GM23338 (cell line): ENCODE results near the gene GPANK1.

Experiments
- CREB1 ChIP-seq: fragments of 250-450 bp; sonication (Bioruptor Pico); IDR thresholded peaks from 2 replicates; pipeline ENCODE4 v1.5.0; 2020; ENCODE audit warnings: low read depth, mild to moderate bottlenecking, moderate library complexity
- CTCF ChIP-seq, 2 experiments: fragments of 200-600 bp in 1 of 2; sonication (generic) in 1 of 2; conservative IDR thresholded peaks; 2 replicates each; pipeline versions ENCODE4 v1.5.1 to v1.6.1; 2016 to 2017; ENCODE audit warnings: antibody characterized with exemption in 2 of 2, low read depth in 2 of 2, mild to moderate bottlenecking in 2 of 2, moderate library complexity in 1 of 2
- EZH2 ChIP-seq: fragments of 200-600 bp; sonication (generic); IDR thresholded peaks from one replicate; pipeline ENCODE4 v1.8.0; 2017; ENCODE audit warnings: antibody characterized with exemption, mild to moderate bottlenecking, low read depth; ENCODE audit not compliant: unreplicated experiment
- EZH2phosphoT487 ChIP-seq: fragments of 200-600 bp; sonication (generic); IDR thresholded peaks from one replicate; pipeline ENCODE4 v1.8.1; 2018; ENCODE audit warnings: antibody characterized with exemption; ENCODE audit not compliant: unreplicated experiment
- JUNB ChIP-seq: IDR thresholded peaks from one replicate; pipeline ENCODE4 v1.6.1; 2016; ENCODE audit warnings: antibody characterized with exemption; ENCODE audit not compliant: unreplicated experiment
- NANOG ChIP-seq: IDR thresholded peaks from 2 replicates; pipeline ENCODE4 v1.6.1; 2016; ENCODE audit warnings: antibody characterized with exemption, borderline replicate concordance
- POLR2AphosphoS5 ChIP-seq: IDR thresholded peaks from 2 replicates; pipeline ENCODE4 v1.6.1; 2016; ENCODE audit warnings: antibody characterized with exemption, low read depth
- STAT1 ChIP-seq: IDR thresholded peaks from one replicate; pipeline ENCODE4 v1.6.1; 2016; ENCODE audit warnings: antibody characterized with exemption; ENCODE audit not compliant: unreplicated experiment
- TF ChIP-seq, protein P1 (sequence below): IDR thresholded peaks from one replicate; pipeline ENCODE4 v1.6.1; 2018; ENCODE audit warnings: antibody characterized with exemption; ENCODE audit not compliant: unreplicated experiment
- TF ChIP-seq, protein P2 (sequence below): IDR thresholded peaks from 2 replicates; pipeline ENCODE4 v1.6.1; 2016; ENCODE audit warnings: antibody characterized with exemption

DNA sequence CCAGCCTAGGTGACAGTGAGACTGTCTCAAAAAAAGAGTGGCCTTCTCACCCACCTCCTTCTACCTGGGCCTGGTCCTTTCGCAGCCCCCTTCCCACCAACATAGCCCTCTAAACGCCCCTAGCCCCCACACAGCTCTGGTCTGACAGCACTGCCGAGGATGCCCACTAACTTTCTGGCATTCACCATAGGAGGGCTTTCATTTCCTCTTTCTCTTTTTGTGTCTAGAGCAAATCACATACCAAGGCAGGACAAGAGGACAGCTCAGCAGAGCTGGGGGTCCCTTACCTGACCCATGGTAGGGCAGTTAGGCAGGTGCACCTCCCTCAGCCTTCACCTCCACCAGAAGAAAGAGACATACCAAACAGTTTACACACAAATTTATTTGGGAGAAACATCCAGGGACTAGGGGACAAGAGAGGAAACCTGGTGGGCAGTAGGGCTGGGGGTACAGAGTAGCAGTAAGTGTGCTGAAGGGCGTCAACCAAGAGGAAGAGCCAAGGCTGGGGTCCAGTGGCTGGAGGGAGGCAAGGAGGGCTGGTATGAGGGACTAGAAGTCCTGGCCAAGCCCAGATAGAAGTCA lies 11.6 kb upstream of the GPANK1 start:
- TF ChIP-seq CREB1 (CRISPR knock-in tag) (no peak), CTCF (conservative IDR thresholded peaks at IDR 0.05; ENCODE audit: low read depth in 2 of 2) (no peak), POLR2AphosphoS5 (no peak), EZH2 (no peak), STAT1 (no peak), EZH2phosphoT487 (no peak), JUNB (no peak), NANOG (no peak)
- TF ChIP-seq, protein P1, sequence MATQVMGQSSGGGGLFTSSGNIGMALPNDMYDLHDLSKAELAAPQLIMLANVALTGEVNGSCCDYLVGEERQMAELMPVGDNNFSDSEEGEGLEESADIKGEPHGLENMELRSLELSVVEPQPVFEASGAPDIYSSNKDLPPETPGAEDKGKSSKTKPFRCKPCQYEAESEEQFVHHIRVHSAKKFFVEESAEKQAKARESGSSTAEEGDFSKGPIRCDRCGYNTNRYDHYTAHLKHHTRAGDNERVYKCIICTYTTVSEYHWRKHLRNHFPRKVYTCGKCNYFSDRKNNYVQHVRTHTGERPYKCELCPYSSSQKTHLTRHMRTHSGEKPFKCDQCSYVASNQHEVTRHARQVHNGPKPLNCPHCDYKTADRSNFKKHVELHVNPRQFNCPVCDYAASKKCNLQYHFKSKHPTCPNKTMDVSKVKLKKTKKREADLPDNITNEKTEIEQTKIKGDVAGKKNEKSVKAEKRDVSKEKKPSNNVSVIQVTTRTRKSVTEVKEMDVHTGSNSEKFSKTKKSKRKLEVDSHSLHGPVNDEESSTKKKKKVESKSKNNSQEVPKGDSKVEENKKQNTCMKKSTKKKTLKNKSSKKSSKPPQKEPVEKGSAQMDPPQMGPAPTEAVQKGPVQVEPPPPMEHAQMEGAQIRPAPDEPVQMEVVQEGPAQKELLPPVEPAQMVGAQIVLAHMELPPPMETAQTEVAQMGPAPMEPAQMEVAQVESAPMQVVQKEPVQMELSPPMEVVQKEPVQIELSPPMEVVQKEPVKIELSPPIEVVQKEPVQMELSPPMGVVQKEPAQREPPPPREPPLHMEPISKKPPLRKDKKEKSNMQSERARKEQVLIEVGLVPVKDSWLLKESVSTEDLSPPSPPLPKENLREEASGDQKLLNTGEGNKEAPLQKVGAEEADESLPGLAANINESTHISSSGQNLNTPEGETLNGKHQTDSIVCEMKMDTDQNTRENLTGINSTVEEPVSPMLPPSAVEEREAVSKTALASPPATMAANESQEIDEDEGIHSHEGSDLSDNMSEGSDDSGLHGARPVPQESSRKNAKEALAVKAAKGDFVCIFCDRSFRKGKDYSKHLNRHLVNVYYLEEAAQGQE, result no peak
- TF ChIP-seq, protein P2, sequence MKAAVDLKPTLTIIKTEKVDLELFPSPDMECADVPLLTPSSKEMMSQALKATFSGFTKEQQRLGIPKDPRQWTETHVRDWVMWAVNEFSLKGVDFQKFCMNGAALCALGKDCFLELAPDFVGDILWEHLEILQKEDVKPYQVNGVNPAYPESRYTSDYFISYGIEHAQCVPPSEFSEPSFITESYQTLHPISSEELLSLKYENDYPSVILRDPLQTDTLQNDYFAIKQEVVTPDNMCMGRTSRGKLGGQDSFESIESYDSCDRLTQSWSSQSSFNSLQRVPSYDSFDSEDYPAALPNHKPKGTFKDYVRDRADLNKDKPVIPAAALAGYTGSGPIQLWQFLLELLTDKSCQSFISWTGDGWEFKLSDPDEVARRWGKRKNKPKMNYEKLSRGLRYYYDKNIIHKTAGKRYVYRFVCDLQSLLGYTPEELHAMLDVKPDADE, result no peak
